OCI-LY1 (cell line): Measurements from ENCODE around the gene POLE.

Source experiments
- H2AFZ ChIP-seq: fragments of 200-600 bp; sonication (generic), shearing (Covaris generic); 2 replicates; pipeline ENCODE4 v1.6.0; 2014; ENCODE audit warnings: antibody characterized with exemption, mild to moderate bottlenecking, low read length
- H3F3A ChIP-seq: fragments of 200-600 bp; sonication (generic), shearing (Covaris generic); 2 replicates; pipeline ENCODE4 v1.6.0; 2014; ENCODE audit warnings: mild to moderate bottlenecking, antibody characterized with exemption, low read length, moderate library complexity; ENCODE audit not compliant: insufficient read depth
- H3K27ac ChIP-seq: fragments of 200-600 bp; sonication (generic); 2 replicates; pipeline ENCODE4 v1.5.1; 2014; ENCODE audit warnings: low read length, mixed run types, mild to moderate bottlenecking, low read depth; ENCODE audit not compliant: poor library complexity, severe bottlenecking
- H3K27me3 ChIP-seq: fragments of 200-600 bp; sonication (generic); 2 replicates; pipeline ENCODE4 v1.6.0; 2014; ENCODE audit warnings: antibody characterized with exemption, mild to moderate bottlenecking, low read length, moderate library complexity; ENCODE audit not compliant: insufficient read depth
- H3K36me3 ChIP-seq: fragments of 200-600 bp; sonication (generic); 2 replicates; pipeline ENCODE4 v1.6.1; 2014; ENCODE audit warnings: mild to moderate bottlenecking, antibody characterized with exemption, low read length, moderate library complexity, mixed read lengths; ENCODE audit not compliant: insufficient read depth
- H3K4me1 ChIP-seq: fragments of 200-600 bp; sonication (generic); 2 replicates; pipeline ENCODE4 v1.5.1; 2014; ENCODE audit warnings: mild to moderate bottlenecking, low read length, moderate library complexity; ENCODE audit not compliant: insufficient read depth, severe bottlenecking
- H3K4me2 ChIP-seq: fragments of 200-600 bp; sonication (generic), shearing (Covaris generic); 2 replicates; pipeline ENCODE4 v1.6.1; 2014; ENCODE audit warnings: low read length
- H3K4me3 ChIP-seq: fragments of 200-600 bp; sonication (generic); 2 replicates; pipeline ENCODE4 v1.5.1; 2014; ENCODE audit warnings: low read length, low read depth, mild to moderate bottlenecking, mixed read lengths; ENCODE audit not compliant: poor library complexity, severe bottlenecking
- H3K79me2 ChIP-seq: fragments of 200-600 bp; shearing (Covaris generic); 2 replicates; pipeline ENCODE4 v1.6.1; 2016; ENCODE audit warnings: mixed run types, low read length, mixed read lengths; ENCODE audit not compliant: insufficient read depth
- H3K9ac ChIP-seq: fragments of 200-600 bp; sonication (generic), shearing (Covaris generic); 2 replicates; pipeline ENCODE4 v1.6.1; 2014; ENCODE audit warnings: mild to moderate bottlenecking, low read length, mixed read lengths
- H3K9me2 ChIP-seq: fragments of 200-600 bp; sonication (generic), shearing (Covaris generic); 2 replicates; pipeline ENCODE4 v1.6.1; 2014; ENCODE audit warnings: low read depth, mild to moderate bottlenecking, low read length, mixed read lengths
- H3K9me3 ChIP-seq: fragments of 200-600 bp; shearing (Covaris generic); 2 replicates; pipeline ENCODE4 v1.6.1; 2014; ENCODE audit warnings: low read length, mixed read lengths
- H4K20me1 ChIP-seq: fragments of 200-600 bp; sonication (generic), shearing (Covaris generic); 2 replicates; pipeline ENCODE4 v1.6.0; 2016; ENCODE audit warnings: mild to moderate bottlenecking, low read length; ENCODE audit not compliant: insufficient read depth
- EZH2 ChIP-seq: fragments of 200-600 bp; sonication (generic), shearing (Covaris generic); IDR thresholded peaks from 2 replicates; pipeline ENCODE4 v1.8.0; 2017; ENCODE audit warnings: borderline replicate concordance, mixed run types, mild to moderate bottlenecking, antibody characterized with exemption, low read length, moderate library complexity, mixed read lengths
- TF ChIP-seq, protein P1 (sequence below): fragments of 200-600 bp; sonication (generic), shearing (Covaris generic); IDR thresholded peaks from 2 replicates; pipeline ENCODE4 v1.5.1; 2017; ENCODE audit warnings: mild to moderate bottlenecking, antibody characterized with exemption, low read length, moderate library complexity, mixed read lengths

Gene POLE

DNA sequence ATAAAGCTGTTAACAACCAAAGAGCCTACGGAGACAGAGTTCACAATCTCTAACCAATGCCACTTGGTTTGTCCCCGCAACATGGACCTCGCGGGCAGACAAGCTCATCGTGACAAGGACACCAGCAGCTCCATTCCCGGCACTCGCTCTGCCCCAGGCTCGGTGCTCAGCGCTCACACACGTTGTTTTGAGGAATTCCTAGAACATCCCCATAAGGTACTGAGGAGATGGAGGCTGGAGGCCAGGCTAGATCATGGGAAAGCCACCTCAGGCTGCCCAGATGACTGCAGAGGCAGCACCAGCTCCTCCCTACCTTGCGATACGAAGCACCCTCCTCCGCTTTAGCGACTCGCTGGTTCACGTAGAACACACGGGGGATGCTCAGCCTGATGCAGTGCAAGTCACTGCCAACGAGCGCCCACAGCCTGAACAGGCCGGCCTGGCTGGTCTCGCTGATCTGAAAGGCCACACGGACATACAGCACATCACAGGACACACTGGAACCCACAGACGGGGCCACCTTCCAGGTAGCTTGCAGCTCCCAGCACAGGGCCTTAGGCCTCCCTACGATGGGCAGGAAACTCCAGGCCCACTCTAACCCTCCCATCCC is 38.4 kb downstream of the POLE start:
- H3K4me3 ChIP-seq = no peak overlapping the region
- TF ChIP-seq, protein P1, sequence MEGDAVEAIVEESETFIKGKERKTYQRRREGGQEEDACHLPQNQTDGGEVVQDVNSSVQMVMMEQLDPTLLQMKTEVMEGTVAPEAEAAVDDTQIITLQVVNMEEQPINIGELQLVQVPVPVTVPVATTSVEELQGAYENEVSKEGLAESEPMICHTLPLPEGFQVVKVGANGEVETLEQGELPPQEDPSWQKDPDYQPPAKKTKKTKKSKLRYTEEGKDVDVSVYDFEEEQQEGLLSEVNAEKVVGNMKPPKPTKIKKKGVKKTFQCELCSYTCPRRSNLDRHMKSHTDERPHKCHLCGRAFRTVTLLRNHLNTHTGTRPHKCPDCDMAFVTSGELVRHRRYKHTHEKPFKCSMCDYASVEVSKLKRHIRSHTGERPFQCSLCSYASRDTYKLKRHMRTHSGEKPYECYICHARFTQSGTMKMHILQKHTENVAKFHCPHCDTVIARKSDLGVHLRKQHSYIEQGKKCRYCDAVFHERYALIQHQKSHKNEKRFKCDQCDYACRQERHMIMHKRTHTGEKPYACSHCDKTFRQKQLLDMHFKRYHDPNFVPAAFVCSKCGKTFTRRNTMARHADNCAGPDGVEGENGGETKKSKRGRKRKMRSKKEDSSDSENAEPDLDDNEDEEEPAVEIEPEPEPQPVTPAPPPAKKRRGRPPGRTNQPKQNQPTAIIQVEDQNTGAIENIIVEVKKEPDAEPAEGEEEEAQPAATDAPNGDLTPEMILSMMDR = no peak
- TF ChIP-seq EZH2 = no peak
- no peak overlapping the region for H3K4me2 ChIP-seq
- no peak overlapping the region for H3K27ac ChIP-seq
- H3F3A ChIP-seq = no peaks in the 10 kb centered on the region
- no peaks in the 10 kb centered on the region for H3K9me3 ChIP-seq
- no peak overlapping the region for H3K9ac ChIP-seq
- H3K79me2 ChIP-seq = no peaks in the 10 kb centered on the region
- H2AFZ ChIP-seq = no peak overlapping the region
- H3K9me2 ChIP-seq = no peaks in the 10 kb centered on the region
- peaks cover 92% of the 10 kb centered on the region for H3K36me3 ChIP-seq
- H3K4me1 ChIP-seq = no peaks in the 10 kb centered on the region
- no peaks in the 10 kb centered on the region for H4K20me1 ChIP-seq
- H3K27me3 ChIP-seq = no peaks in the 10 kb centered on the region

DNA sequence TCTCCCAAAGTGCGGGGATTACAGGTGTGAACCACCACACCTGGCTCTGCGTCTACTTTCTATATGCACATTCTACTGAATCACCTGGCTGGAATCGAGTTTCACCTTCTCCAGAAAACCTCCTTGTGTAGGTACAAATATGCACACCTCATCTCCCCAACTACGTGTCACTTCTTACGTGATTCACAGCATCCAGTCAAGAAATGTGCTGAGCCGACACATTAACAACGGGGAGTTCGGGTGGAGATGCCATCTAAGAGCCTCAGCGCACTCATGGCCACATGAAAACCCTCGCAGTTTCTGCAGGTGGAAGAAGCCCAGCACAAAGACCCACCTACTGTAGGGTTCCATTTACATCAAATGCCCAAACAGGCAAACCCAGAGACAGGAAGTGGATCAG is 39.3 kb downstream of the POLE start:
- no peaks in the 10 kb centered on the region for H3K9me3 ChIP-seq
- H4K20me1 ChIP-seq = no peaks in the 10 kb centered on the region
- TF ChIP-seq EZH2 = no peak
- TF ChIP-seq, protein P1 = no peak
- H3K27me3 ChIP-seq = no peaks in the 10 kb centered on the region
- no peak overlapping the region for H3K27ac ChIP-seq
- H3K9me2 ChIP-seq = no peaks in the 10 kb centered on the region
- H3K4me2 ChIP-seq = no peak overlapping the region
- H3K4me1 ChIP-seq = no peaks in the 10 kb centered on the region
- H3F3A ChIP-seq = no peaks in the 10 kb centered on the region
- no peak overlapping the region for H3K9ac ChIP-seq
- H3K79me2 ChIP-seq = no peaks in the 10 kb centered on the region
- no peak overlapping the region for H2AFZ ChIP-seq
- peaks cover 92% of the 10 kb centered on the region for H3K36me3 ChIP-seq
- H3K4me3 ChIP-seq = no peak overlapping the region

DNA sequence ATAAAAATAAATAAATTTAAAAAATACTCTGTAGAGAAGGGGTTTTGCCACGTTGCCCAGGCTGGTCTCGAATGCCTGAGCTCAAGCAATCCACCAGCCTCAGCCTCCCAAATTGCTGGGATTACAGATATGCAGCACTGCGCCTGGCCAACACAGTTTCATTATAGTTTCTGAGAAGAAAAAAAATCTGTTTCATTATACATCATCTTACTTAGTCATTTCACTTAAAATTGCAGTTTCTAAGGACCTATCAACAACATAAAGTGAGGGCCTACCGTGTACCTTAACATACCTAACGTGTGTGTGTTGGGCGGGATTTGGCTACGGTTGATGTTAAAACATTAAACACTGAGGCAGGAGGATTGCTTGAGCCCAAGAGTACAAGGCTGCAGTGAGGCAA is 40.3 kb downstream of the POLE start:
- Histone ChIP-seq H3K9ac (no peak overlapping the region), H3K79me2 (no peaks in the 10 kb centered on the region), H3F3A (no peaks in the 10 kb centered on the region), H4K20me1 (no peaks in the 10 kb centered on the region), H3K36me3 (peaks cover 93% of the 10 kb centered on the region), H3K4me3 (no peak overlapping the region), H3K9me3 (no peaks in the 10 kb centered on the region), H3K9me2 (no peaks in the 10 kb centered on the region), H3K4me1 (no peaks in the 10 kb centered on the region), H2AFZ (no peak overlapping the region), H3K4me2 (no peak overlapping the region), H3K27ac (no peak overlapping the region), H3K27me3 (no peaks in the 10 kb centered on the region)
- no peak for TF ChIP-seq EZH2
- TF ChIP-seq, protein P1 = no peak
